Measurements from ENCODE around the gene SERPINB6. TPM values are rescaled to one million over a fixed set of nuclear protein-coding genes. Genes with fewer than 3 reads are reported as not detected.

Gene SERPINB6
- polyA plus RNA-seq, 2 of the 4 experiments (the other 2 are of a cell fraction), result 104 to 126 TPM

- ChIA-PET POLR2A (interaction anchor here (1.9 to 2.9 kb wide), 4 partner anchors 9 to 144 kb away, joined by 5 to 25 read pairs (median 16); partner anchors contain the start of genes NQO2 and RIPK1), CTCF (interaction anchor here (0.6 to 5.7 kb wide), 6 partner anchors 11 to 200 kb away, joined by 3 to 142 read pairs (median 16); no protein-coding TSS in a partner anchor)
- ATAC-seq (no peak), FAIRE-seq (no peak), DNase-seq (ENCODE audit: low read depth in 1 of 2, low spot score in 1 of 2) (no peak)
- 83% methylated on average over 10 of the region's 10 CpGs for WGBS (ENCODE audit: missing lambda C conversion rate)
- H3K4me1 ChIP-seq, result peaks cover 28% of the 10 kb centered on the region
- H3K9me3 ChIP-seq, result no peaks in the 10 kb centered on the region
- H3K4me2 ChIP-seq, result peak overlapping the region; percentile 97; the same call in 1 of the 3 replicates
- no peak overlapping the region for H3K4me3 ChIP-seq
- peak overlapping the region; percentile 96 to 99; a peak in 3 of 6 replicates for H3K27ac ChIP-seq
- TF ChIP-seq FOSL2 (IDR thresholded peaks at IDR 0.05) (no peak), FOSL2 (CRISPR knock-in tag; IDR thresholded peaks at IDR 0.05) (no peak), CHD2 (IDR thresholded peaks at IDR 0.05; ENCODE audit: low read length, partially characterized antibody) (no peak), ELK1 (IDR thresholded peaks at IDR 0.05; ENCODE audit: low read depth, low read length) (no peak)
These were observed 19.7 kb upstream of the SERPINB6 start for GRCh38 chr6:2990932-2991506.

GRCh38 chr6:2990248-2990931, 19.0 kb upstream of the SERPINB6 start:
- Histone ChIP-seq H3K4me1 (peaks cover 33% of the 10 kb centered on the region), H3K4me3 (peak overlapping the region; percentile 66), H3K27ac (peak overlapping the region; percentile 96 to 99), H3K4me2 (peak overlapping the region; percentile 97), H3K9me3 (no peaks in the 10 kb centered on the region)
- DNase-seq (ENCODE audit: low read depth in 1 of 2, low spot score in 1 of 2) (no peak), FAIRE-seq (no peak), ATAC-seq (no peak)
- peak; percentile 94 for TF ChIP-seq MAFK (IDR thresholded peaks at IDR 0.05; ENCODE audit: partially characterized antibody)
- TF ChIP-seq CHD2 (IDR thresholded peaks at IDR 0.05; ENCODE audit: low read length, partially characterized antibody), result no peak
- ChIA-PET POLR2A (interaction anchor here (0.8 to 4.2 kb wide), 9 partner anchors 8 to 150 kb away, joined by 3 to 35 read pairs (median 10); partner anchors contain the start of genes NQO2, RIPK1, SERPINB1 and SERPINB6), CTCF (interaction anchor here (0.6 to 5.7 kb wide), 16 partner anchors 8 to 225 kb away, joined by 3 to 142 read pairs (median 15); partner anchors contain the start of genes SERPINB1 and SERPINB6)
- 73% methylated on average over 19 of the region's 19 CpGs for WGBS (ENCODE audit: missing lambda C conversion rate)

- no peak for FAIRE-seq
- peak; percentile 72 to 76 for ATAC-seq
- H3K4me1 ChIP-seq, result peaks cover 33% of the 10 kb centered on the region
These were observed 18.2 kb upstream of the SERPINB6 start for GRCh38 chr6:2989332-2990247.

More at GRCh38 chr6:2989332-2990247, 18.2 kb upstream of the SERPINB6 start:
- Histone ChIP-seq H3K4me3 (peak overlapping the region; percentile 66), H3K27ac (peak overlapping the region; percentile 96 to 99), H3K4me2 (peak overlapping the region; percentile 97), H3K9me3 (no peaks in the 10 kb centered on the region)
- CTCF ChIA-PET, result interaction anchor here (0.7 to 5.7 kb wide), 25 partner anchors 8 to 1964 kb away, joined by 3 to 142 read pairs (median 9); partner anchors contain the start of genes SERPINB1 and SERPINB6
- DNase-seq (ENCODE audit: low read depth in 1 of 2, low spot score in 1 of 2), result peak; percentile 44 to 95
- TF ChIP-seq USF2 (IDR thresholded peaks at IDR 0.05) (no peak), MAX (IDR thresholded peaks at IDR 0.05) (peak; percentile 47), ZFP36 (IDR thresholded peaks at IDR 0.05; ENCODE audit: borderline replicate concordance, partially characterized antibody) (peak; percentile 72), EHF (CRISPR knock-in tag; IDR thresholded peaks at IDR 0.05) (no peak), MAZ (IDR thresholded peaks at IDR 0.05; ENCODE audit: borderline replicate concordance, low read depth, low read length) (no peak), EP300 (IDR thresholded peaks at IDR 0.05) (no peak), CHD2 (IDR thresholded peaks at IDR 0.05; ENCODE audit: low read length, partially characterized antibody) (no peak), SMC3 (IDR thresholded peaks at IDR 0.05) (no peak), CEBPB (IDR thresholded peaks at IDR 0.05) (no peak), NFE2L2 (conservative IDR thresholded peaks at IDR 0.05; ENCODE audit: low read length) (no peak), HOXB13 (CRISPR knock-in tag; IDR thresholded peaks at IDR 0.05; ENCODE audit: low read depth) (no peak), CBX8 (IDR thresholded peaks at IDR 0.05) (no peak), JUN (IDR thresholded peaks at IDR 0.05) (peak; percentile 62 to 69; a peak in 3 of 5 replicates), BCL3 (IDR thresholded peaks at IDR 0.05) (0 out of 3 replicates have a peak, but pooled peaks have one; percentile 21), CHD4 (IDR thresholded peaks at IDR 0.05; ENCODE audit: borderline replicate concordance) (no peak), BHLHE40 (IDR thresholded peaks at IDR 0.05; ENCODE audit: low read depth, low read length) (peak; percentile 33; the same call in 1 of the 2 replicates), ATOH8 (CRISPR knock-in tag; IDR thresholded peaks at IDR 0.05; ENCODE audit: low read depth) (no peak), GATA3 (IDR thresholded peaks at IDR 0.05; ENCODE audit: borderline replicate concordance) (peak; percentile 19; the same call in 1 of the 2 replicates)
- 2% methylated on average over 22 of the region's 22 CpGs for WGBS (ENCODE audit: missing lambda C conversion rate)
- POLR2A ChIA-PET, result interaction anchor here (0.5 to 4.2 kb wide), 20 partner anchors 8 to 225 kb away, joined by 3 to 35 read pairs (median 6); partner anchors contain the start of genes NQO2, RIPK1, SERPINB1 and SERPINB6

Data from A549 (cell line).